ENCODE measurements around the gene PLEKHH2. TPM values are rescaled to one million over a fixed set of nuclear protein-coding genes. Genes with fewer than 3 reads are reported as not detected.

Gene PLEKHH2
- total RNA-seq (100 to 1,000 TPM in 1 of 2 donors, 10 to 100 TPM in 1; 26.9 to 311 TPM), polyA plus RNA-seq (1 to 10 TPM; 2.5 to 9.7 TPM)
- long read RNA-seq, donor 1, partial matches to known transcripts = 229 of 229 reads
- long read RNA-seq, donor 1, other reads (novel, unspliced or antisense) = 0 of 229 reads
- long read RNA-seq, donor 2, partial matches to known transcripts = 56 of 57 reads
- long read RNA-seq, donor 2, other reads (novel, unspliced or antisense) = 0 of 57 reads
- long read RNA-seq, donor 3, partial matches to known transcripts = 42 of 42 reads
- long read RNA-seq, donor 3, other reads (novel, unspliced or antisense) = 0 of 42 reads
- long read RNA-seq, donor 4, partial matches to known transcripts = 123 of 124 reads
- long read RNA-seq, donor 4, other reads (novel, unspliced or antisense) = 0 of 124 reads
- long read RNA-seq, donor 5, full-length matches to known transcripts = 3 of 78 reads
- long read RNA-seq, donor 5, partial matches to known transcripts = 75 of 78 reads
- long read RNA-seq, donor 5, other reads (novel, unspliced or antisense) = 0 of 78 reads

DNA sequence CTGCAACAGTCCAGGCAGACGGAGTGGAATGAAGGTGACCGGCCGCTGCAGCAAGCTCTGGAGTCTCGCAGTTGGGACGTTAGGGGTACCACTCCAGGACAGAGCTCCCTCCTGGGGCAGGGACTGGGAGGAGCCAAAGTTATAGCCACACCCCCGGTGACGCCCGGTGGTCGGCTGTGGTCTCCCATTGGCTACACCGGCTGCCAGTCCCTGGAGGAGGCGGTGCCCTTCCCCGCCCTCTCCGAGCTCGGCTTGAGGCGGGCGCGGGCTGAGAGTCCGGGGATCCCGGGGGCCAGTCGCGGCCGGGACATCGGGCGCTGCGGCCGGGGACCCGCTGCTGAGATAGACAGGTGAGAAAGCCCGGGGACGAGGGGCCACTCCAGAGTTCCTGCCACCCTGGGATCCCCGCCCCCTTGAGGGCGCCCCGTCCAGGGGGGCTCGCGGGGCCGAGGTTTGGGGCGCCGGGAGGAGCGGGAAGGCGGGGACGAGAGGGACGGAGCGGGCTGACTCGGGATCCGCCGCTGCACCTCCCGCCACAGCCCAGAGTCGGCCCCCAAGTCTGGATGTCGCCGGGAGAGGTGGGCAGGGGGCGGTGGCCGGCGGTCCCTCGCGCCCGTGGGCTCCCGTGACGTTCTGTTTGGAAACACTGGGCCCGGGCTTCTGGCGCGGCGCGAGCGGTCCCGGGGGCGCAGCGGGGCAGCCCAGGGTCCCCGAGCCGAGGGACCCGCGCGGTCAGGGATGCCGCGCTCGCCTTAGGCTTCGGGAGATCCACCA lies at the start of gene PLEKHH2:
TSS of gene PLEKHH2 (plus strand) at position 231 of the 774 bp plus-strand sequence. CDS start 7,414 bp downstream, outside the sequence.
- Histone ChIP-seq H3K9me3 (ENCODE audit: control insufficient read depth in 4 of 4, insufficient read depth in 3 of 4, low read length in 3 of 4) (peaks cover 0 to 5% (median 0%) of the 10 kb centered on the region in 4 donors), H3K4me1 (ENCODE audit: control insufficient read depth in 5 of 5, insufficient read depth in 5 of 5, low read length in 5 of 5) (peaks cover 0 to 30% (median 2%) of the 10 kb centered on the region in 5 donors), H3K36me3 (ENCODE audit: control insufficient read depth in 4 of 4, insufficient read depth in 4 of 4, low read length in 4 of 4) (peaks cover 0 to 14% (median 5%) of the 10 kb centered on the region in 4 donors), H3K27ac (ENCODE audit: low read depth in 1 of 2, low read length in 1 of 2) (peak within 1 kb of the TSS in 1 of 2 donors; percentile 58), H3K27me3 (ENCODE audit: control insufficient read depth in 3 of 3, insufficient read depth in 3 of 3, low read length in 2 of 3) (peaks cover 0 to 4% (median 0%) of the 10 kb centered on the region in 3 donors), H3K9ac (ENCODE audit: insufficient read depth in 1 of 2, low read length in 2 of 2) (peak within 1 kb of the TSS; percentile 75 to 87), H3K4me3 (peak within 1 kb of the TSS; percentile 56)
- DNase-seq (peak; percentile 96 to 98 (median 97)), ATAC-seq (ENCODE audit: insufficient read depth, low FRiP score) (peak; percentile 97)
- 1% methylated on average over 55 to 75 of the region's 75 CpGs for WGBS, 2 donors
- TF ChIP-seq, protein P1, sequence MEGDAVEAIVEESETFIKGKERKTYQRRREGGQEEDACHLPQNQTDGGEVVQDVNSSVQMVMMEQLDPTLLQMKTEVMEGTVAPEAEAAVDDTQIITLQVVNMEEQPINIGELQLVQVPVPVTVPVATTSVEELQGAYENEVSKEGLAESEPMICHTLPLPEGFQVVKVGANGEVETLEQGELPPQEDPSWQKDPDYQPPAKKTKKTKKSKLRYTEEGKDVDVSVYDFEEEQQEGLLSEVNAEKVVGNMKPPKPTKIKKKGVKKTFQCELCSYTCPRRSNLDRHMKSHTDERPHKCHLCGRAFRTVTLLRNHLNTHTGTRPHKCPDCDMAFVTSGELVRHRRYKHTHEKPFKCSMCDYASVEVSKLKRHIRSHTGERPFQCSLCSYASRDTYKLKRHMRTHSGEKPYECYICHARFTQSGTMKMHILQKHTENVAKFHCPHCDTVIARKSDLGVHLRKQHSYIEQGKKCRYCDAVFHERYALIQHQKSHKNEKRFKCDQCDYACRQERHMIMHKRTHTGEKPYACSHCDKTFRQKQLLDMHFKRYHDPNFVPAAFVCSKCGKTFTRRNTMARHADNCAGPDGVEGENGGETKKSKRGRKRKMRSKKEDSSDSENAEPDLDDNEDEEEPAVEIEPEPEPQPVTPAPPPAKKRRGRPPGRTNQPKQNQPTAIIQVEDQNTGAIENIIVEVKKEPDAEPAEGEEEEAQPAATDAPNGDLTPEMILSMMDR (IDR thresholded peaks at IDR 0.05; ENCODE audit: control extremely low read depth, extremely low read depth) = no peak

DNA sequence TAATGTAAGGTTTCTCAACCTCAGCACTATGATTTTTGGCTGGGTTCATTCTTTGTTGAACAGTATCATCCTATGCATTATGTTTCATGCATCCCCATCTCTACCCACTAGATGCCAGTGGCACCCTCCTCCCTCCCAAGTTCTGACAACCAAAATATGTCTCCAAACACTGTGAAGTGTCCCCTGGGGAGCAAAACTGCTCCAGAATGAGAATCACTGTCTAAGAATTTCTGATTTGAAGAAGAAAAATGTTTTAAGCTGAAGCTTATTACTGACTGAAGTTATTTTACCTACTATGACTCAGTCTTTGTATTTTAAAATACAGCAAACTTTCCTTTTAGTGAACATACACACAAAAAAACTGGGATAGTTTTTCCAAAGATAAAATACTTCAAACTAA lies 44.6 kb upstream of the PLEKHH2 start:
- H3K9me3 ChIP-seq (ENCODE audit: control insufficient read depth in 4 of 4, insufficient read depth in 3 of 4, low read length in 3 of 4) = no peaks in the 10 kb centered on the region
- no peak overlapping the region for H3K9ac ChIP-seq (ENCODE audit: insufficient read depth in 1 of 2, low read length in 2 of 2)
- no peak overlapping the region for H3K4me3 ChIP-seq
- H3K27ac ChIP-seq (ENCODE audit: low read depth in 1 of 2, low read length in 1 of 2) = no peak overlapping the region
- peaks cover 0 to 16% (median 7%) of the 10 kb centered on the region in 5 donors for H3K4me1 ChIP-seq (ENCODE audit: control insufficient read depth in 5 of 5, insufficient read depth in 5 of 5, low read length in 5 of 5)
- DNase-seq (no peak), ATAC-seq (ENCODE audit: insufficient read depth, low FRiP score) (no peak)
- H3K27me3 ChIP-seq (ENCODE audit: control insufficient read depth in 3 of 3, insufficient read depth in 3 of 3, low read length in 2 of 3) = no peaks in the 10 kb centered on the region
- TF ChIP-seq, protein P1 (IDR thresholded peaks at IDR 0.05; ENCODE audit: control extremely low read depth, extremely low read depth) = no peak
- peaks cover 2 to 14% (median 7%) of the 10 kb centered on the region in 4 donors for H3K36me3 ChIP-seq (ENCODE audit: control insufficient read depth in 4 of 4, insufficient read depth in 4 of 4, low read length in 4 of 4)

DNA sequence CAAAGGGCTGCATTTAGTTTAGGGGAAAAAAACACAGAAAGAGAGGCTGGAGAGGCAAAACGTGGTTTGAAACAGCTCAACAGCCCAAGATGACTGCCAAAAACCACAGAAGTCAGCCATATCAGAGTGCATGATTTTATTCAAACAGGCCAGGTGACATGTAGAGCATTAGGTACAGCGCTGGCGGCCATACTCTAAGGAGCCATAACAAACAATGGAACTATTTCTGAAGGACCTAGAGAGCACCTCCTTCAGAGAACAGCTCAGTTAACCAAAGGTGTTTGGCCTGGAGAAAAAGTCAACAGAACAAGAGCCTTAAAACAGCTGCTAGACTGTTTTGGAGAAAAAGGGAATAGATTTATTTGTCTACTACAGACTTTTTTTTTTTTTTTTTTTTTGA lies 43.8 kb upstream of the PLEKHH2 start:
- Histone ChIP-seq H3K4me3 (no peak overlapping the region), H3K27ac (ENCODE audit: low read depth in 1 of 2, low read length in 1 of 2) (no peak overlapping the region), H3K27me3 (ENCODE audit: control insufficient read depth in 3 of 3, insufficient read depth in 3 of 3, low read length in 2 of 3) (no peaks in the 10 kb centered on the region), H3K4me1 (ENCODE audit: control insufficient read depth in 5 of 5, insufficient read depth in 5 of 5, low read length in 5 of 5) (peaks cover 0 to 16% (median 7%) of the 10 kb centered on the region in 5 donors), H3K9ac (ENCODE audit: insufficient read depth in 1 of 2, low read length in 2 of 2) (no peak overlapping the region), H3K9me3 (ENCODE audit: control insufficient read depth in 4 of 4, insufficient read depth in 3 of 4, low read length in 3 of 4) (no peaks in the 10 kb centered on the region), H3K36me3 (ENCODE audit: control insufficient read depth in 4 of 4, insufficient read depth in 4 of 4, low read length in 4 of 4) (peaks cover 2 to 14% (median 7%) of the 10 kb centered on the region in 4 donors)
- 67 to 88% methylated on average over 3 of the region's 3 CpGs for WGBS, 2 donors
- no peak for ATAC-seq (ENCODE audit: insufficient read depth, low FRiP score)
- peak; percentile 44 to 78 (median 58) for DNase-seq
- TF ChIP-seq, protein P1 (IDR thresholded peaks at IDR 0.05; ENCODE audit: control extremely low read depth, extremely low read depth) = no peak

Data from lung (tissue), 16 donors.